HT1080 (cell line): ENCODE data around the gene DHX57. TPM values are rescaled to one million over a fixed set of nuclear protein-coding genes. Genes with fewer than 3 reads are reported as not detected.

Experiments
- DNase-seq: peaks from one replicate; pipeline ENCODE4 v3.0.0-alpha.2; 2015; ENCODE audit warnings: low read depth
- polyA plus RNA-seq, 2 experiments: library from polyadenylated mRNA; depleted of rRNA; stranded (reverse); fragments of >200 nt; gene quantifications; 2 replicates each; pipeline ENCODE4 v1.2.3, GENCODE V29; 2015
- total RNA-seq: library from RNA; depleted of rRNA; stranded (reverse); fragments of >200 nt; shearing (Covaris generic); gene quantifications from 2 replicates; pipeline ENCODE4 v1.2.3, GENCODE V29; 2014; rRNA removed

Gene DHX57
- 13.1 and 13.8 TPM in 2 replicates for total RNA-seq
- polyA plus RNA-seq (2015; cell fraction: cytosol; rRNA removed): 11.2 and 12.7 TPM in 2 replicates
- polyA plus RNA-seq (2015; cell fraction: nucleus; rRNA removed): 24.6 and 25.2 TPM in 2 replicates

DNA sequence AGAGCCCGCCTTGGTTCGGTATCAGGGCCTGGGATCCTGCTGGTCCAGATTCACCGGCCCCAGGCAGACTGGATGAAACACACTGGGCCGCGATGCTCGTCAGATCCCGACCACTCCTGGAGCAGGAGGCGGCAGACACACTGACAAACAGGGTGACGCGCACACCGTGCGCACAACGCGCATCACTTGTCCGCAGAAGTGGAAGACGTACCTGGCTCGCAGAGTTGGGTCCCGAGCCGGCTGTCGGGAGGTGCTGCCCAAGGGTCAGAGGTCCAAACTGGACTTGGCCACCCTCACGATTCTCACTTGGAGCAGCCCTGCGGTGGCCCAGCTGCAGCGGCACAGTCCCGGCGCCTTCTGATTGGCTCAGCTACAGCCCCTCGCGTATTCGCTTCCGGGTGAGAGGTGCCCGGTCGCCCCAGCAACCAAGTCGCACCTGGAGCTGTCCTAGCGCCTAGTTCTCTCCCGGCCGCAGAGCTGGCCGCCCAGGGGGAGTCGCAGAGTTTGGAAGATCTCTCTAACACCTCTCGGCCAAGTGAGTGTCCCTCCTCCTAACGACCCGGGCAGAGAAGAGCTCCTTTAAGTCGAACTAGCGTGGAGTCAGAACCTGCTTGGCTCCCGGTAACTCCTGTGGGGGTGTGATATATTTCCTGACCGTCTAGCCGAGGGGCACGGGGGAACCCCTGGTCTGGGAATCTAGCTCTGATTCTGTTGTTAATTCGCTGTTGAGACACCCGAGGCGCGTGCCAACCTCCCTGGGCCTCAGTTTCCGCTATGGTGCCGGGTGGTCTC lies at the start of gene DHX57, which contains the start of gene MORN2:
Gene DHX57 (minus strand): TSS at position 359 of the 792 bp plus-strand sequence. CDS start 7,529 bp downstream, outside the sequence.
Gene MORN2 (plus strand): TSS at position 401 of the 792 bp plus-strand sequence.
- peak; percentile 86 for DNase-seq

GRCh38 chr2:38922902-38923301 lies 47.2 kb upstream of the DHX57 start:
- no peak for DNase-seq

DNA sequence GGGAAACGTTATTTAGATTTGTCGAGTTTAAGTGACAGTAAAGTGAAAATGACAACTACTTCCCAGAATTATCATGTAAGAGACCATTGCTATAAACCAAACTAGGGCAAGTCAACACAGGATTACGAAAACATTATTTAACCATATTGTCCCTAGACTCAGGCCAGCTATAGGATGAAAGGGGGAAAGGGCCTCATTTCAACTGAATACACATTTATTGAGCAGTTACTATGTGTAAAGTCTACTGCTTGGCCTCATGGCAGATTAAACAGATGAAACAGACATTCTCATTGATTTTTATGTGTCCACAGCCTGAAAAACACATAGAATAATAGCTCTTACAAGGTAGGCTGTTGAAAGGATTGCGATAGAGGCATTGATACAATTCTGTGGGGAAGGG lies 46.7 kb upstream of the DHX57 start:
- no peak for DNase-seq

GRCh38 chr2:38912619-38913018 lies 36.9 kb upstream of the DHX57 start:
- no peak for DNase-seq

DNA sequence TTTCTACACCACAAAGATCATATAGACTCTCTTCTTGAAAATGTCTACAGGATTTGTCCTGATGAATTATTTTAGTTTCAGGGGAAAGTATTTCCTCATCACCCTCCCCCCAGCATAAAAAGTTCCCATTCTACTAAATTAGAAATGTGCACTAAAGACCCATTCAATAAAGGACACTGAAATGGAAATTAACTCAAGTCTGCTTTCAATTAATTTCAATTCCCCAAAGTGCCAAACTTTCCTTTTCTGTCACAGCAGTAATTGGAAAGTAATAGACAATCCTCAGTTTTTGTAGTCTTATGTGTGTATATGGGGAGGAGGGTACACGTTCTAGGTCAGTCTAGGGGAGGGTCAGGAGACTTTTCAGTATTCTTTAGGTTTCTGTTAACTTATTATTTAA lies 35.5 kb upstream of the DHX57 start:
- DNase-seq: no peak

DNA sequence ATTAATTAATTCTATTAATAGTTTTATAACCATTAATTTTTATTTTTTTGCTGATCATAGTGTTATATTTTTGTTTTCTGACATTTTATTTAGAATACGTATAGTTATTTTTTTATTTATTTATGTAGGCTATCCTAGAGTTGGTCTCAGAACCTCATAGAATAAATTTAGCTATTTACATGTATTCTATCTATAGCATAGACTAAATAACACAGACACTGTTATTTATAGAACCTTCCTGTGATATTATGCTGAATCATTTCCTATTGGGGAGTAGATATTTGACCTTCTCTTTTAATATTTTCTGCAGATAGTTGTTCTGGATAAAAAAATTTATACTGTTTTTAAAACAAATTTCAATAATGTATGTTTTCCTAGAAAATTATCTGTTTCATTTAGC lies 34.1 kb upstream of the DHX57 start:
- no peak for DNase-seq

DNA sequence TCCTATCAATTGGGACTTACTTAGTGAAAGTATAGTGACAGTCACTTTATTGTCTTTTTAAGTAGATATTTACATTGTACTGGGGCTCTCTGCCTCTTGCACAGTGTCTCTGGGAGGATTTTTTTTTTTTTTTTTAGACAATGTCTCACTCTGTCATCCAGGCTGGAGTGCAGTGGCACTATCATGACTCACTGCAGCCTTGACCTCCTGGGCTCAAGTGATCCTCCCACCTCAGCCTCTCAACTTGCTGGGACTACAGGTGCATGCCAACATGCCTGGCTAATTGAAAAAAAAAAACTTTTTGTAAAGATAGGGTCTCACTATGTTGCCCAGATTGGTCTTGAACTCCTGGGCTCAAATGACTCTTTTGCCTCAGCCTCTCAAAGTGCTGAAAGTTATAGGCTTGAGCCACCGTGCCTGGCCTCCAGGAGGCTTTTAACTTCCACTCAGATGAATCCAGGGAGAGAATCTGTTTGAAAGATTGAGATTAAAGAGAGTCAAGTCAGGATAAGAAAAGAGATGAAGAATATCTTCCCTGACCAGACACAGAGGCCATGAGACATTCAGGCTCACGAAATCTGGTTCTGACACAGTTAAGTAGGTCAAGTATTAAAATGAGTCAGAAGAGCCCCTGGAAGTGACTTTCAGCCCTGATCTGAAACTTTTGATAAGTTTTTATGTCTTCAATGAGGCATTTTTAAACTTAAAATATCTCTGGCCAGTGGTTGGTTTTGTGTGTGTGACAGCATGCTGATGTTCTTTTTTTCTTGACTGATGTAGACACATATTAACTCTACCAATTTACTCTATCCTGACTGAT lies 32.2 kb upstream of the DHX57 start:
- DNase-seq: peak; percentile 53

GRCh38 chr2:38907242-38907641 lies 31.5 kb upstream of the DHX57 start:
- no peak for DNase-seq

GRCh38 chr2:38905251-38905650 lies 29.5 kb upstream of the DHX57 start:
- DNase-seq: no peak

- DNase-seq: no peak
Measured at GRCh38 chr2:38900726-38901125, 25.0 kb upstream of the DHX57 start.

- peak; percentile 39 for DNase-seq
Measured at GRCh38 chr2:38898256-38898655, 22.5 kb upstream of the DHX57 start.

GRCh38 chr2:38892819-38893218 lies 17.1 kb upstream of the DHX57 start:
- DNase-seq: no peak

GRCh38 chr2:38889575-38889974 lies 13.8 kb upstream of the DHX57 start, which contains the start of gene ARHGEF33:
Gene ARHGEF33, plus strand, starts transcription at chr2:38889875. Its CDS starts 29,573 bp downstream, at chr2:38919448.
- no peak for DNase-seq

- no peak for DNase-seq
Measured at GRCh38 chr2:38889045-38889444, 13.3 kb upstream of the DHX57 start.

- DNase-seq: no peak
Measured at GRCh38 chr2:38887902-38888554, 12.3 kb upstream of the DHX57 start.

GRCh38 chr2:38887347-38887746 lies 11.6 kb upstream of the DHX57 start:
- DNase-seq: no peak

GRCh38 chr2:38886063-38886462 lies 10.3 kb upstream of the DHX57 start:
- DNase-seq: no peak

DNA sequence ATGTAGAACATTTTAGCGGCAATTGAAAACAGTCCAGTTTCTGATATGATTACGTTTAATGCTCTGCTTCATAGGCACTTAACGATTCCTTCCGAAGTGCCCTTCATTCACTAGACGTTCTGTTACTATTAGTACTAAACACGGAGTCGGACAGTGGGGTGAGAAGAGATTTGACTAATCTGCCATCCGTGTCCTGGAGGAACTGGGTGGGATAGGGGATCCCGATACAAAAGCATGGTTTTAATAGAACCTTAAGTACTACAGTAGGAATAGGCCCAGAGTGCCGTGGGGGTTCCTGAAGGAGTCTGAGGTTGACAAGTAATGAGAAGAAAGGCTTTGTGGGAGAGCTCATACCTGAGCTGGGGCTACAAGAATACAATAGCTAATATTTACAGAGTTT lies 673 bp upstream of the DHX57 start:
- DNase-seq: no peak

- DNase-seq: no peak
Measured at GRCh38 chr2:38875227-38875575, 533 bp downstream of the DHX57 start.

DNA sequence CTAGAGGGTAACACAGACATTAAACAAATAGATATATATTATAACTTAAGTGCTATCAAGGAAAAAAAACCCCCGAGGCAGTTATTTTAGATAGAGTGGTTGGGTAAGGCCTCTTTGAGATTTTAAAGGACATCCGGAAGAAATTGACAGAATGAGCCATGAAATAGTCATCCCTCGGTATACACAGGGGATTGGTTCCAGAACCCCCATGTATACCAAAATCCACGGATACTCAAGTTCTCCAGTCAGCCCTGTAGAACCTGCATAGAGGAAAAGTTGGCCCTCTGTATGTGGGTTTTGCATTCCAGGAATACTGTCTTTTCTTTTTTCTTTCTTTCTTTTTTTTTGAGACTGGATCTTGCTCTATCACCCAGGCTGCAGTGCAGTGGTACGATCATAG lies 2.0 kb downstream of the DHX57 start:
- DNase-seq: no peak

- no peak for DNase-seq
Measured at GRCh38 chr2:38871432-38871831, 4.3 kb downstream of the DHX57 start.
